DND-41 (cell line): Measurements from ENCODE around the gene REG1A.

Experiments used
- EZH2 ChIP-seq: IDR thresholded peaks from 3 replicates; pipeline ENCODE4 v1.6.1; 2012; ENCODE audit warnings: borderline replicate concordance, low read depth, mild to moderate bottlenecking, moderate library complexity, low read length, inconsistent platforms; ENCODE audit not compliant: severe bottlenecking
- TF ChIP-seq, protein P1 (sequence below): IDR thresholded peaks from 2 replicates; pipeline ENCODE4 v1.5.1; 2012; ENCODE audit warnings: borderline replicate concordance, low read length, moderate library complexity, mild to moderate bottlenecking; ENCODE audit not compliant: poor library complexity, severe bottlenecking; ENCODE audit errors: extremely low read depth

DNA sequence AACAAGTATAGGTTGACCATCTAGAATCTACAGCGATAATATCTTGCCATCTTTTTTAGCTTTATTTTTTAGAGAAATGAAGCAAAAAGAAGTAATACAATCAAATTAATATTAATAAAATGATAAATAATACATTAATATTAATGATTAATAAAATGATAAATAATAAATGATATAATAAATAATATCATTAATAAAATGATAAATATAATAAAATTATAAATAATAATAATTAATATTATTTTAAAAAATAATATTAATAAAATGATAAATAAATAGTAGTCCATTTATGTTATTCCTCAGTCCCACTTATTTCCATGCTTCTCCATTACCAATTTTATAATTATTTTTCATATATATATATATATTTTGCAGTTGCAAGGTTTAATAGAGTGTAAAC, 42.5 kb downstream of the REG1A start:
- TF ChIP-seq, protein P1, sequence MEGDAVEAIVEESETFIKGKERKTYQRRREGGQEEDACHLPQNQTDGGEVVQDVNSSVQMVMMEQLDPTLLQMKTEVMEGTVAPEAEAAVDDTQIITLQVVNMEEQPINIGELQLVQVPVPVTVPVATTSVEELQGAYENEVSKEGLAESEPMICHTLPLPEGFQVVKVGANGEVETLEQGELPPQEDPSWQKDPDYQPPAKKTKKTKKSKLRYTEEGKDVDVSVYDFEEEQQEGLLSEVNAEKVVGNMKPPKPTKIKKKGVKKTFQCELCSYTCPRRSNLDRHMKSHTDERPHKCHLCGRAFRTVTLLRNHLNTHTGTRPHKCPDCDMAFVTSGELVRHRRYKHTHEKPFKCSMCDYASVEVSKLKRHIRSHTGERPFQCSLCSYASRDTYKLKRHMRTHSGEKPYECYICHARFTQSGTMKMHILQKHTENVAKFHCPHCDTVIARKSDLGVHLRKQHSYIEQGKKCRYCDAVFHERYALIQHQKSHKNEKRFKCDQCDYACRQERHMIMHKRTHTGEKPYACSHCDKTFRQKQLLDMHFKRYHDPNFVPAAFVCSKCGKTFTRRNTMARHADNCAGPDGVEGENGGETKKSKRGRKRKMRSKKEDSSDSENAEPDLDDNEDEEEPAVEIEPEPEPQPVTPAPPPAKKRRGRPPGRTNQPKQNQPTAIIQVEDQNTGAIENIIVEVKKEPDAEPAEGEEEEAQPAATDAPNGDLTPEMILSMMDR: no peak
- TF ChIP-seq EZH2: no peak
